ENCODE data around the gene PITRM1.

The PITRM1 gene

GRCh38 chr10:3131098-3131497 lies 41.5 kb downstream of the PITRM1 start:
- no peak for DNase-seq (ENCODE audit: low spot score)
- no peak for TF ChIP-seq CTCF (IDR thresholded peaks at IDR 0.05; ENCODE audit: borderline replicate concordance, control extremely low read depth, extremely low read depth, insufficient read depth, missing control alignments)
- in situ Hi-C loops (cut with MboI; ENCODE audit: low sequenced_read_pairs, unreplicated experiment) = no loop called here

GRCh38 chr10:3129581-3130340 lies 42.8 kb downstream of the PITRM1 start:
- in situ Hi-C loops (cut with MboI; ENCODE audit: low sequenced_read_pairs, unreplicated experiment) = no loop called here
- DNase-seq (ENCODE audit: low spot score) = no peak
- TF ChIP-seq CTCF (IDR thresholded peaks at IDR 0.05; ENCODE audit: borderline replicate concordance, control extremely low read depth, extremely low read depth, insufficient read depth, missing control alignments) = no peak

DNA sequence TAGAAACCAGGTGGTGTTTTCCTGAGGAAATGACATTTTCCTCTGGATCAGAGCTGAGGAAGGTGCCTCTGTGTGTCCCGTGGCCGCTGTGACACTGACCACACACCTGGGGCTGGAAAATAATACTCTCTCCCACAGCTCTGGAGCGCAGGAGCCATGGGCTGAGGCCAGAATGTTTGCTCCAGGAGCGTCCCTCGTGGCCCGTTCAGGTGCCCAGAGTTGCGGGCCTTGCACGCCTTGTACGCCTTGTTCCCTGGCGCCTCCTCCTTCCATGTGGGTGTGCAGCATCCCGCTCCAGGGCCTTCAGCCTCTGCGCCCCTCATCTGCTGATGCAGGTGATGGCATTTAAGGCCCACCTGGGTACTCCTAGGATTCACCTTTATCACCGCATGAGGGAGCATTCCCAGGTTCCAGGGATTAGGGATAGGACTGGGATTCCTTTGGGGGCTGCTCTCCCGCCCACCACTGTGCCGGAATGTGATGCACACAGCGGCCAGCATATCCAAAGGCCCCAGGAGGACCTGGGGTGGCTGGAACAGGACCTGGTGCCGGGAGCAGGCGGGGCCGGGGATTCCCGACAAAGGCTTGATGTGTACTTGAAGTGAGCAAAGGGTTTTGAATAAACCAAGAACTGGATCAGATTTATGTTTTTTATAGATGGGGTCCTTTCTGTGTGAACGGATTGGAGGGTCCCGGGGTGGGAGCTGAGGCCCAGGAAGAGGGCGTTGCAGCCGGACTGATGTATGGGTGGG lies 44.0 kb downstream of the PITRM1 start:
- no peak for DNase-seq (ENCODE audit: low spot score)
- no peak for TF ChIP-seq CTCF (IDR thresholded peaks at IDR 0.05; ENCODE audit: borderline replicate concordance, control extremely low read depth, extremely low read depth, insufficient read depth, missing control alignments)
- in situ Hi-C loops (cut with MboI; ENCODE audit: low sequenced_read_pairs, unreplicated experiment) = no loop called here

GRCh38 chr10:3127921-3128320 lies 44.7 kb downstream of the PITRM1 start:
- in situ Hi-C loops (cut with MboI; ENCODE audit: low sequenced_read_pairs, unreplicated experiment) = no loop called here

DNA sequence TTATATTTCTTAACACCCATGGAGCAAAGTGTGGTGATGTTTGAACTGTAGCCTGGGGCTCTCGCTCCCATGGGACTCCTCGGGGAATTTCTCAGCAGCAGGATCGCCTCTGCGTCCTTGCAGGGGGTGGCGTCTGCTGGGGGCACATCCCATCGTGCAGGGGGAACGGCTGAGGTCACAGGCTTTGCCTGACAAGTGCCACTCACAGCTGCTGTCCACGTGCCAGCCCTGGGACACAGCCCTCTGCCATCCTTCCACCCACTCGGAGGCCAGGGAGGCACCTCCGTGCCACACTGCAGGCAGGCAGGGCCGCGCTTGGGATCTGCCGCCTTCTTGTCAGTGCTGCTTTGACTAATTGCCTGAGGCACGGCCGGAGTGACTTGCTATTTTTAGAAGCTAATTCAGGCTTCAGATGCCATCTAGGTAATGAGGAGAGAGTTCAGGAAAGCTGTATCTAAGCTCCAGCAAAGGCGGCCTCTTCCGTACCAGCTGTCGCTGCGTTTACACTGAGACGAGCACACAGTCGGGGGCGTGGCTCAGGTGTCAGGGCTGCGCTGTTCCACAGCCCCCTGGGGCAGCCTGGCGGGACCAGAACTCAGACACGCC lies 45.7 kb downstream of the PITRM1 start:
- TF ChIP-seq CTCF (IDR thresholded peaks at IDR 0.05; ENCODE audit: borderline replicate concordance, control extremely low read depth, extremely low read depth, insufficient read depth, missing control alignments) = no peak
- DNase-seq (ENCODE audit: low spot score) = no peak
- in situ Hi-C loops (cut with MboI; ENCODE audit: low sequenced_read_pairs, unreplicated experiment) = no loop called here

More at GRCh38 chr10:3127921-3128320, 44.7 kb downstream of the PITRM1 start:
- no peak for TF ChIP-seq CTCF (IDR thresholded peaks at IDR 0.05; ENCODE audit: borderline replicate concordance, control extremely low read depth, extremely low read depth, insufficient read depth, missing control alignments)
- DNase-seq (ENCODE audit: low spot score) = no peak

- TF ChIP-seq CTCF (IDR thresholded peaks at IDR 0.05; ENCODE audit: borderline replicate concordance, control extremely low read depth, extremely low read depth, insufficient read depth, missing control alignments) = no peak
- in situ Hi-C loops (cut with MboI; ENCODE audit: low sequenced_read_pairs, unreplicated experiment) = no loop called here
- no peak for DNase-seq (ENCODE audit: low spot score)
Observed at GRCh38 chr10:3126249-3126648, 46.3 kb downstream of the PITRM1 start.

Data from GM13976 (cell line).